ENCODE measurements around the gene NSUN2. TPM values are rescaled to one million over a fixed set of nuclear protein-coding genes. Genes with fewer than 3 reads are reported as not detected.

NSUN2 gene
- total RNA-seq, 4 donors from 2014 or later = 27.5 to 134 (median 55.8) TPM

GRCh38 chr5:6626508-6626907 is 6.3 kb downstream of the NSUN2 start:
- H3K4me3 ChIP-seq = no peak overlapping the region
- H3K36me3 ChIP-seq = peaks cover 0 to 76% (median 0%) of the 10 kb centered on the region in 3 donors
- H3K4me1 ChIP-seq = peaks cover 0 to 7% (median 0%) of the 10 kb centered on the region in 4 donors
- H3K9me3 ChIP-seq = peaks cover 0 to 4% (median 0%) of the 10 kb centered on the region in 4 donors
- TF ChIP-seq POLR2A (IDR thresholded peaks at IDR 0.05) (no peak), CTCF (IDR thresholded peaks at IDR 0.05) (no peak)
- no peak overlapping the region for H3K27ac ChIP-seq
- no peak for DNase-seq
- H3K27me3 ChIP-seq = no peaks in the 10 kb centered on the region

GRCh38 chr5:6623941-6624340 is 8.9 kb downstream of the NSUN2 start:
- Histone ChIP-seq H3K9me3 (peaks cover 0 to 4% (median 0%) of the 10 kb centered on the region in 4 donors), H3K4me1 (no peaks in the 10 kb centered on the region), H3K27me3 (no peaks in the 10 kb centered on the region), H3K36me3 (peaks cover 0 to 83% (median 0%) of the 10 kb centered on the region in 3 donors), H3K4me3 (no peak overlapping the region), H3K27ac (no peak overlapping the region)
- DNase-seq = no peak
- TF ChIP-seq CTCF (IDR thresholded peaks at IDR 0.05) = no peak
- no peak for TF ChIP-seq POLR2A (IDR thresholded peaks at IDR 0.05)

- no peak overlapping the region for H3K27ac ChIP-seq
- no peak for TF ChIP-seq POLR2A (IDR thresholded peaks at IDR 0.05)
- no peak for TF ChIP-seq CTCF (IDR thresholded peaks at IDR 0.05)
- no peaks in the 10 kb centered on the region for H3K27me3 ChIP-seq
- H3K4me3 ChIP-seq = no peak overlapping the region
- H3K4me1 ChIP-seq = no peaks in the 10 kb centered on the region
- DNase-seq = no peak
- H3K9me3 ChIP-seq = peaks cover 0 to 4% (median 0%) of the 10 kb centered on the region in 4 donors
- peaks cover 0 to 84% (median 0%) of the 10 kb centered on the region in 3 donors for H3K36me3 ChIP-seq
Observed at GRCh38 chr5:6623228-6623627, 9.6 kb downstream of the NSUN2 start.

- Histone ChIP-seq H3K9me3 (no peaks in the 10 kb centered on the region), H3K4me1 (no peaks in the 10 kb centered on the region), H3K4me3 (no peak overlapping the region), H3K27ac (no peak overlapping the region), H3K36me3 (peaks cover 0 to 90% (median 0%) of the 10 kb centered on the region in 3 donors), H3K27me3 (no peaks in the 10 kb centered on the region)
- DNase-seq = no peak
- TF ChIP-seq POLR2A (IDR thresholded peaks at IDR 0.05) = no peak
- no peak for TF ChIP-seq CTCF (IDR thresholded peaks at IDR 0.05)
Observed at GRCh38 chr5:6616632-6617031, 16.2 kb downstream of the NSUN2 start.

- Histone ChIP-seq H3K4me1 (no peaks in the 10 kb centered on the region), H3K27me3 (no peaks in the 10 kb centered on the region), H3K4me3 (no peak overlapping the region), H3K27ac (no peak overlapping the region), H3K9me3 (no peaks in the 10 kb centered on the region), H3K36me3 (peaks cover 0 to 90% (median 0%) of the 10 kb centered on the region in 3 donors)
- DNase-seq = no peak
- no peak for TF ChIP-seq POLR2A (IDR thresholded peaks at IDR 0.05)
- no peak for TF ChIP-seq CTCF (IDR thresholded peaks at IDR 0.05)
Observed at GRCh38 chr5:6615034-6615815, 17.6 kb downstream of the NSUN2 start.
